ENCODE measurements around the gene OSBPL3.

Gene OSBPL3

GRCh38 chr7:24891311-24891735 lies 88.7 kb downstream of the OSBPL3 start:
- TF ChIP-seq, protein P1, sequence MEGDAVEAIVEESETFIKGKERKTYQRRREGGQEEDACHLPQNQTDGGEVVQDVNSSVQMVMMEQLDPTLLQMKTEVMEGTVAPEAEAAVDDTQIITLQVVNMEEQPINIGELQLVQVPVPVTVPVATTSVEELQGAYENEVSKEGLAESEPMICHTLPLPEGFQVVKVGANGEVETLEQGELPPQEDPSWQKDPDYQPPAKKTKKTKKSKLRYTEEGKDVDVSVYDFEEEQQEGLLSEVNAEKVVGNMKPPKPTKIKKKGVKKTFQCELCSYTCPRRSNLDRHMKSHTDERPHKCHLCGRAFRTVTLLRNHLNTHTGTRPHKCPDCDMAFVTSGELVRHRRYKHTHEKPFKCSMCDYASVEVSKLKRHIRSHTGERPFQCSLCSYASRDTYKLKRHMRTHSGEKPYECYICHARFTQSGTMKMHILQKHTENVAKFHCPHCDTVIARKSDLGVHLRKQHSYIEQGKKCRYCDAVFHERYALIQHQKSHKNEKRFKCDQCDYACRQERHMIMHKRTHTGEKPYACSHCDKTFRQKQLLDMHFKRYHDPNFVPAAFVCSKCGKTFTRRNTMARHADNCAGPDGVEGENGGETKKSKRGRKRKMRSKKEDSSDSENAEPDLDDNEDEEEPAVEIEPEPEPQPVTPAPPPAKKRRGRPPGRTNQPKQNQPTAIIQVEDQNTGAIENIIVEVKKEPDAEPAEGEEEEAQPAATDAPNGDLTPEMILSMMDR (conservative IDR thresholded peaks at IDR 0.05; ENCODE audit: low read depth, low read length) = no peak
- DNase-seq (ENCODE audit: low read depth) = no peak
- no peak overlapping the region for H3K4me3 ChIP-seq (ENCODE audit: low read length)

- DNase-seq (ENCODE audit: low read depth) = no peak
- H3K4me3 ChIP-seq (ENCODE audit: low read length) = no peak overlapping the region
- TF ChIP-seq, protein P1 (conservative IDR thresholded peaks at IDR 0.05; ENCODE audit: low read depth, low read length) = no peak
Observed at GRCh38 chr7:24889611-24890010, 90.4 kb downstream of the OSBPL3 start.

DNA sequence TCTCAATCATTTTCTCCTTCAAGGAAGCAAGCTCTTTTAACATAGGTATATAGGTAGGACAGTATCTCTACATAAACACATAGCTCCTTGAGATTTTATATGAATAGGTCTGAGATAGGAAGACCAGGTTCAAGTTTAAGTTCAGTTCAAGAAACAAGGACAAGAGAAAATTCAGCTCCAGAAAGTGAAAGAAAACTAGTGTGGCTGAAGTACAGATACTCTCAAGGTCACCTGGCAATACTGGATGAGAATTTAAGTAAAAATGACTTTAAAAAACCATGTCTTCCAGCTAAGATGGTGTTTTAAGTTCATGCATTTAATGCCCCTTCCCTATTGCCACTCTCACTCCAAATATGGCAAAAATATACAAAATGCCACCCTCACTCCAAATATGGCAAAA lies 91.3 kb downstream of the OSBPL3 start:
- TF ChIP-seq, protein P1 (conservative IDR thresholded peaks at IDR 0.05; ENCODE audit: low read depth, low read length) = no peak
- H3K4me3 ChIP-seq (ENCODE audit: low read length) = no peak overlapping the region
- no peak for DNase-seq (ENCODE audit: low read depth)

GRCh38 chr7:24885716-24886115 lies 94.3 kb downstream of the OSBPL3 start:
- TF ChIP-seq, protein P1 (conservative IDR thresholded peaks at IDR 0.05; ENCODE audit: low read depth, low read length) = no peak

GRCh38 chr7:24885305-24885704 lies 94.7 kb downstream of the OSBPL3 start:
- no peak overlapping the region for H3K4me3 ChIP-seq (ENCODE audit: low read length)
- TF ChIP-seq, protein P1 (conservative IDR thresholded peaks at IDR 0.05; ENCODE audit: low read depth, low read length) = no peak
- no peak for DNase-seq (ENCODE audit: low read depth)

More at GRCh38 chr7:24885716-24886115, 94.3 kb downstream of the OSBPL3 start:
- no peak overlapping the region for H3K4me3 ChIP-seq (ENCODE audit: low read length)
- DNase-seq (ENCODE audit: low read depth) = no peak

DNA sequence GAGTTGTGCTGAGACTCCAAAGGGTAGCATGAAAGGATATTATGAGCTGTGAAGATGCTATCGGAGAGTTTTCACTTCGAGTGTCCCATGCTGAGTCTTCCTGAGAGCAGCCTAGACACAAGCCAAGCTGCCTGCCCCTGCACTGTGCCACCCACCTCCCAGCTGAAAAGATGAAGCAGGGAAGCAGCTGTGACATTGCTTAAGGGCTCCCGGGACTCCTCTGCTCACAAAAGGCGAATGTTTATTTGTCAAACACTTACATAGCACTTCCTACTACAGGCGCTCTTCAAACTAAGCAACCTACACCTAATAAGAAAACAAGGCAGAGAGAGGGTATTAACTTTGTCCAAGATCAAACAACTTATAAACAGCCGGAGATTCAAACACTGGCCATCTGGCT lies 95.6 kb downstream of the OSBPL3 start:
- TF ChIP-seq, protein P1 (conservative IDR thresholded peaks at IDR 0.05; ENCODE audit: low read depth, low read length) = no peak
- no peak overlapping the region for H3K4me3 ChIP-seq (ENCODE audit: low read length)
- no peak for DNase-seq (ENCODE audit: low read depth)

DNA sequence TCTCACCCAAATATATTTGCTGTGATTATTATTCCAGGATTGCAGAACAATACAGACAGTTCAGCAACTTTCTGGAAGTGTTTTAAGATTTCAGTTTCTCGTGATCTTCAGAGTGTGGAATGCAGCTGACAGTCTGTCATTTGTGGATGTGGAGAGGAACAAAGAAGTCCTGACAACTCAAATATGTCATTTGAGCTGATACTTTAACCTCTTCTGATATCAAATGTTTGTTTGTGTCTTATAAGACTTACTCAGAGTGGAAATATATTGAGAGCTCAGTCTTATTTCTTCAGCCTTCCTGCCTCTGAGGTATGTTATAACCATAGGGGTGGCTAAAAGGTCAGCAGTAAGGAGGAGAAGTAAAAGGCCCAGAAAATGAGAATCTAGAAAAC lies 96.4 kb downstream of the OSBPL3 start:
- TF ChIP-seq, protein P1 (conservative IDR thresholded peaks at IDR 0.05; ENCODE audit: low read depth, low read length) = no peak
- no peak for DNase-seq (ENCODE audit: low read depth)
- no peak overlapping the region for H3K4me3 ChIP-seq (ENCODE audit: low read length)

Measured in retinal pigment epithelial cell (primary cell).